OCI-LY7 (cell line): Measurements from ENCODE around the gene ZNF526. TPM values are rescaled to one million over a fixed set of nuclear protein-coding genes. Genes with fewer than 3 reads are reported as not detected.

Experiments
- Bru-seq: library from RNA; stranded (reverse); fragments of 400-500 nt; gene quantifications from one replicate; lab custom pipeline; 2021; lab: Mats Ljungman, UMichigan
- BruChase-seq, 2 experiments: library from RNA; stranded (reverse); fragments of 400-500 nt; gene quantifications; one replicate each; lab custom pipeline; 2021; lab: Mats Ljungman, UMichigan
- BruUV-seq: library from RNA; stranded (reverse); fragments of 400-500 nt; replicated peaks from 2 replicates; lab custom pipeline; 2021; lab: Mats Ljungman, UMichigan
- CTCF ChIA-PET: fragments of 300-600 bp; sonication (Branson Sonifier 250); formaldehyde crosslinking; loops from one replicate; lab custom pipeline; 2022; ENCODE audit warnings: antibody characterized with exemption; ENCODE audit not compliant: unreplicated experiment; lab: Charles Lee
- POLR2A ChIA-PET: fragments of 300-600 bp; sonication (Branson Sonifier 250); formaldehyde crosslinking; loops from one replicate; lab custom pipeline; 2022; ENCODE audit warnings: antibody characterized with exemption; lab: Charles Lee
- DNase-seq: peaks from one replicate; pipeline ENCODE4 v3.0.0-alpha.2; 2015; ENCODE audit warnings: low spot score
- H2AFZ ChIP-seq: fragments of 200-600 bp; sonication (generic), shearing (Covaris generic); 2 replicates; pipeline ENCODE4 v1.6.1; 2014; ENCODE audit warnings: mild to moderate bottlenecking, antibody characterized with exemption, low read length, moderate library complexity
- H3K27ac ChIP-seq: fragments of 200-600 bp; sonication (generic); 2 replicates; pipeline ENCODE4 v1.5.1; 2014; ENCODE audit warnings: mixed run types, low read depth, mild to moderate bottlenecking, moderate library complexity, low read length, inconsistent platforms; ENCODE audit not compliant: poor library complexity, severe bottlenecking
- H3K36me3 ChIP-seq: fragments of 200-600 bp; sonication (generic); 2 replicates; pipeline ENCODE4 v1.6.1; 2014; ENCODE audit warnings: mild to moderate bottlenecking, antibody characterized with exemption, low read length, moderate library complexity, mixed read lengths; ENCODE audit not compliant: insufficient read depth
- H3K4me1 ChIP-seq: fragments of 200-600 bp; sonication (generic); 2 replicates; pipeline ENCODE4 v1.5.1; 2014; ENCODE audit warnings: mild to moderate bottlenecking, low read length; ENCODE audit not compliant: insufficient read depth, poor library complexity, severe bottlenecking
- H3K4me2 ChIP-seq: fragments of 200-600 bp; sonication (generic); 2 replicates; pipeline ENCODE4 v1.6.1; 2014; ENCODE audit warnings: mild to moderate bottlenecking, low read length
- H3K4me3 ChIP-seq: fragments of 200-600 bp; sonication (generic); 2 replicates; pipeline ENCODE4 v1.5.1; 2014; ENCODE audit warnings: mild to moderate bottlenecking, low read depth, low read length; ENCODE audit not compliant: poor library complexity, severe bottlenecking
- H3K79me2 ChIP-seq: fragments of 200-600 bp; sonication (generic); 2 replicates; pipeline ENCODE4 v1.6.1; 2016; ENCODE audit warnings: low read depth, mild to moderate bottlenecking, low read length, moderate library complexity, mixed read lengths; ENCODE audit not compliant: insufficient read depth
- H3K9me2 ChIP-seq: fragments of 200-600 bp; sonication (generic); 2 replicates; pipeline ENCODE4 v1.6.1; 2016; ENCODE audit warnings: mild to moderate bottlenecking, low read length, mixed read lengths; ENCODE audit not compliant: insufficient read depth
- H3K9me3 ChIP-seq: fragments of 200-600 bp; sonication (generic); 2 replicates; pipeline ENCODE4 v1.6.1; 2014; ENCODE audit warnings: mild to moderate bottlenecking, mixed run types, low read length, mixed read lengths
- H4K20me1 ChIP-seq: fragments of 200-600 bp; sonication (generic); 2 replicates; pipeline ENCODE4 v1.6.1; 2014; ENCODE audit warnings: mild to moderate bottlenecking, antibody characterized with exemption, low read length, moderate library complexity, mixed read lengths; ENCODE audit not compliant: insufficient read depth
- CTCF ChIP-seq: fragments of 200-600 bp; sonication (generic); conservative IDR thresholded peaks from 2 replicates; pipeline ENCODE4 v1.5.1; 2014; ENCODE audit warnings: mild to moderate bottlenecking, antibody characterized with exemption, low read length, moderate library complexity, mixed read lengths
- EZH2phosphoT487 ChIP-seq: fragments of 200-600 bp; sonication (generic); IDR thresholded peaks from 2 replicates; pipeline ENCODE4 v1.6.1; 2018; ENCODE audit warnings: low read depth, borderline replicate concordance, mild to moderate bottlenecking, mixed run types, antibody characterized with exemption, low read length, moderate library complexity, mixed read lengths
- intact Hi-C: fragments of 100-400 bp; cut with micrococcal nuclease; formaldehyde crosslinking; loops from one replicate; pipeline ENCODE4 v1.10.0; 2022; ENCODE audit not compliant: unreplicated experiment
- long read RNA-seq: library from polyadenylated mRNA; stranded (forward); transcript quantifications from one replicate; pipeline ENCODE4 v2.0.0, GENCODE V29; 2022
- total RNA-seq, 2 experiments: library from RNA; depleted of rRNA in 1 of 2; stranded (reverse); fragments of >200 nt in 1 of 2; shearing (Covaris generic) in 1 of 2; gene quantifications; 2 replicates each; pipeline ENCODE4 v1.2.3, GENCODE V29; 2014 to 2022

The ZNF526 gene
- total RNA-seq (2014; rRNA removed; shearing (Covaris generic)) = 8.4 and 9.0 TPM in 2 replicates
- 12.7 and 14.8 TPM in 2 replicates for total RNA-seq (2022)
- percentile 58 among the genes with signal in this experiment for Bru-seq, nascent RNA
- percentile 66 among the genes with signal in this experiment for BruChase-seq, experiment 1, labeled RNA remaining after a 6-hour chase
- BruChase-seq, experiment 2, labeled RNA remaining after a 2-hour chase = percentile 67 among the genes with signal in this experiment
- long read RNA-seq, full-length matches to known transcripts = 19 of 23 reads
- long read RNA-seq, partial matches to known transcripts = 3 of 23 reads
- long read RNA-seq, other reads (novel, unspliced or antisense) = 1 of 23 reads

- Histone ChIP-seq H3K9me3 (no peaks in the 10 kb centered on the region), H3K4me1 (peaks cover 42% of the 10 kb centered on the region), H3K36me3 (peaks cover 28% of the 10 kb centered on the region), H3K4me2 (peak within 1 kb of the TSS; percentile 93), H3K4me3 (peak within 1 kb of the TSS; percentile 82), H3K27ac (peak within 1 kb of the TSS; percentile 65), H2AFZ (peak within 1 kb of the TSS; percentile 44), H3K79me2 (peaks cover 51% of the 10 kb centered on the region), H3K9me2 (no peaks in the 10 kb centered on the region), H4K20me1 (peaks cover 10% of the 10 kb centered on the region; the same call in 1 of the 2 replicates)
- BruUV-seq = TSS peak; percentile 88
- POLR2A ChIA-PET = interaction anchor here (0.6 to 2.8 kb wide), 3 partner anchors 14 to 101 kb away, joined by 3 to 7 read pairs (median 4); partner anchors contain the start of gene GSK3A
- CTCF ChIA-PET = no interaction called here
- peak; percentile 41; the same call in 1 of the 2 replicates for TF ChIP-seq CTCF
- TF ChIP-seq EZH2phosphoT487 = no peak
- DNase-seq = peak; percentile 99
- intact Hi-C loops = no loop called here
Measured at GRCh38 chr19:42219812-42220750, at the start of gene ZNF526. Gene ZNF526 (plus strand): TSS chr19:42220312. CDS start chr19:42224404, 4,092 bp downstream.

- no peaks in the 10 kb centered on the region for H4K20me1 ChIP-seq
- no TSS peak for BruUV-seq
- H3K79me2 ChIP-seq = no peaks in the 10 kb centered on the region
- H3K9me3 ChIP-seq = no peaks in the 10 kb centered on the region
- intact Hi-C loops = no loop called here
- no peak for DNase-seq
- no peak overlapping the region for H3K4me2 ChIP-seq
- H3K4me1 ChIP-seq = no peaks in the 10 kb centered on the region
- H3K4me3 ChIP-seq = no peak overlapping the region
- H3K27ac ChIP-seq = no peak overlapping the region
- POLR2A ChIA-PET = no interaction called here
- no peak for TF ChIP-seq EZH2phosphoT487
- no peak for TF ChIP-seq CTCF
- CTCF ChIA-PET = no interaction called here
- H2AFZ ChIP-seq = no peak overlapping the region
- no peaks in the 10 kb centered on the region for H3K36me3 ChIP-seq
- no peaks in the 10 kb centered on the region for H3K9me2 ChIP-seq
Measured at GRCh38 chr19:42170715-42171114, 49.4 kb upstream of the ZNF526 start.
